HG03442 (cell line): Measurements from ENCODE around the gene TPRG1.

ENCODE experiments used
- ATAC-seq: cut with Tn5 transposase; IDR thresholded peaks from one replicate; pipeline ENCODE4 v1.9.1; 2021; ENCODE audit warnings: mild to moderate bottlenecking, moderate library complexity; ENCODE audit not compliant: unreplicated experiment

TPRG1 gene

DNA sequence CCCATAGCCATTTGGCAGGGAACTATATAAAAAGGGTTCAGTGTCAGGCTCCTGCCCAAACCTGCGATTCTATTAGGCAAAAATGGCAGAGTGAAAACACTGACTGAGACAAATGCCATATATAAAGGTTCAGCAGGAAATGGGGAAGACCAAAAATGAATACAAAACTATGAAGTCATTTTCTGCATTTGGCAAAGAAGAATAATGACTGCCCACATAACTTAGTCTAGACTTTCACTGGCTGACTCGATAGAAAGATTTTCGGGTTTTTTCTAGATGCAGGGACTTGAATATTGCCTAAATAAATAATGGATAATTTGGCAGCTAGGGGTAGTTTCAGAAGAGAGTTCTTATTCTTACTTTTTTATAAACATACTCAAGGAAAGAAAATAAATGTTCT, 178.0 kb downstream of the TPRG1 start:
- ATAC-seq = no peak

DNA sequence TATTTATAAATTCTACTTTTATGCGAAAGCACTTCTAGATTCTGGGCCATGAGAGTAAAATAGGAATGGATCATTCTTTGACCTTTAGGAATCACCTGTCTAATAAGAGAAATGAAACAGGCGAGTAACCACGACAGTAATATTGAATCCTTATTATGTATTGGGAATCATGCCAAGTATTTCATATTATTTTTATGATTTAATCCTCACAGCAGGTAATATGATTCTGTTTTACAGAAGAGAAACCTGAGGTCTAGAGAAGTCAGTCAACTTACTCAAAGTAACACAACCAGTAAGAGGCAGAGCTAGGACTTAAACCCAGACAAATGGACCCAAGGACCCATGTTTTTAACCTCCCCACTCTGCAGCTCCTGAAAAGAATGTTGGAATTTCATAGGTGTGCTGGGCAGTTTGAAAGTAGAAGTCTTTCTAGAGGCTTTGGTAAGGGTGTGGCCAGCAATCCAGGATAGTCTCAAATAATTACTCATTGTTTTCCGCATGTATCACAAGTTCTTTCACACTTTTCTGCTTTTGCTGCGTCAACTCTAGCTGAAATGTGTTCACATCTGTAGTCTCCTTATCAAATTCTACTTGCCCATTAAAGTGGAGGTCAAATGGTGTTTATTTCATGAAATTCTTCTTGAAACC, 181.7 kb downstream of the TPRG1 start:
- no peak for ATAC-seq

DNA sequence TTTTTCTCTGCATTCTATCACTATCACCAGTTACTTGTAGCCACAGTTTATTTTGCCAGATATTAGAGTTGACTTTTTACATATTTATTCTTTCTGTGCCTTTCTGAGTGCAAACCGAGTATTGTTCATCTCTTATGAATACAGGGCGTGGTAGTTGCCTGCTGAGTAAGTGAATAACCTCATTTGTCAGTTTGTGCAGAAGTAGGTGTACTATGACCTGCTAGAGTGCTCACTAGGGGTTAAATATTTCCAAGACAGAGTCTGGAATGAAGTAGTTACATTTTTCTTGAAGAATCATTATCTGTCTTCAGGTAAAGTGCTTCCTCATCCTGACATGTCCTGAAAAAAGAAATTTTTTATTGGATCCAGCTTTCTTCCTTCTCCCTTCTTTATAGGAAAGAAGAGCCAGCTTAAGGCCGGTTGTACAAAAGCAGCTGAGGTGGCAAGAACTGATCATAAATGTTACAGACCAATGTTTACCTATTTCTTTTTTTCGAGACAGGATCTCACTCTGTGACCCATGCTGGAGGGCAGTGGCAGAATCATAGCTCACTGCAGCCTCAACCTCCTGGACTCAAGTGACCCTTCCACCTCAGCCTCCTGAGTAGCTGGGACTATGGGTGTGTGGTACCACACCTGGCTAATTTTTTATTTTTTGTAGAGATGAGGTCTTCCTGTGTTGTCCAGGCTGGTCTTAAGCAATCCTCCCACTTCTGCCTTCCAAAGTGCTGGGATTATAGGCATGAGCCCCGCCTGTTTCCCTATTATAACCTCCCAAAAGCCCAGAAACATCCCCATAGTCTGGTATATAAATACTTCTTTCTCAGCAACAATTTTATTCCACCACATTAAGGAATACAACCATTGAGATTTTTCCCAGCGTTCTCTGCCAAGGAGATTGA, 182.5 kb downstream of the TPRG1 start:
- no peak for ATAC-seq

DNA sequence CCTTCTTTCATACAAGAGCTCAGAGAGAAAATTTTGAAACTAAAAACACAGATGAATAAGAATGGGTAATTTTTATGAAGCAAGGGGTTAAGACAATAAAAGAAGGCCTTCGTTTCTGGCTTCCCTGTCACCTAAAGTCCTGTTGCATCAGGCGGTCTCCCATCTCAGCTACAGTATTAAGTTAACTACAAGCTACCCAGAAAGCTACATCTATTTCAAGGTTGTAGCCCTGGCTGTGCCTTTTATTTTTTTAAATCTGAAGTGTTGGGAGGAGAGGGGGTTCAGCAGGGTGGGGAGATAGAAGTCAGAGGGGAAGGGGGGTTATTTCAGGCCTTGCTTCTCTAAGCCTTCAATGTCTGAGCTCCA, 183.3 kb downstream of the TPRG1 start:
- ATAC-seq = no peak

DNA sequence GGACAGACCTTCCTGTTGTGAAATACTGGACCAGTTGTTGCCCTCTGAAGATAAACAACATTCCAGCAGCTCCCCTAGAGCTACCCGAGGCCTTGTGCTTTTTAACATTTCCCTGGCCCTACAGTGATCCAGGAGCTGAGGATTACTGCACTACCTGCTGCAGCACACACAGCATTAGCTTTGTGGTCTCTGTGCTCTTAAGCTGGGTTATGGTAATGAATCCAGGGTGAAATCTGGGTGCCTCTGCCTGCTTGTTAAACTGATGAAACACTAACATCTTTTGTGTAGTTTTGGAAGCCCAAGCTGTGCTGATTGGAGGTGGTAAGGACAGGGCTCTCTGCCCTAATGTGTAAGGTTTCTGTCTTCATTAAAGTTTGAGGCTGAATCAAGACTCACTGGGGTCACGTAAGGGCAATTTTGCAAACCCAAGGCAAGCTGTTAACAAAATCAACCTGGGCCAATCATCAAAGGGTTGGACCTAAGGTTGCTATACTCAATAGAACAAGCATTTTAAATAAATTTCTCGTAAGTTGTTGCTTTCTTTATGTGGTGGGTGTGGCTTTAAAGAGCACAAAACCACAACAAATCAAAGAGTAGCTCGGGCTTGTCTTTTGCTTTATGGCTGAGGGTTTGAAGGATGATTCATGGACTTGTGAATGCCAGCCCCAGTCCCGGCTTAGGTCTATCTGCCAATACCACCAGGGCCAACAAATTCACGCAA, 183.9 kb downstream of the TPRG1 start:
- no peak for ATAC-seq

DNA sequence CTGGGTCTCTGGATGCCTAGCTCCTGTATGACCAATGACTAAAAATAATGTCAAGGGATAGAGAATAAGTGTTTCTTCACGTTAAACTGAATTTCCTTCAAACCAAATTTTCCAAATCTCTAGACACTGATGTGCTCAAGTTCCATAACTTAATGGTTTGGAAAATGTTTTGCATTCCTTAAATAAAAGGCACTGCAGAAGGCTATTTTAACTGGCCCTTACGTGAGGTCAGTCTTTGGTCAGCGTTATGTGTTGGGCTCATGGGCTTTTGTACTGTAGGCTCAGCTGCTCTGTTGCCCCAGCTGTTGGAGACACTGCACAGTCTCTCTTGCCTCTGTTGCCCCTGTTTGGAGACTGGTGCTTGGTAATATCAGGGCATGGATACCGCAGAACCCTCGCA, 188.5 kb downstream of the TPRG1 start:
- no peak for ATAC-seq

DNA sequence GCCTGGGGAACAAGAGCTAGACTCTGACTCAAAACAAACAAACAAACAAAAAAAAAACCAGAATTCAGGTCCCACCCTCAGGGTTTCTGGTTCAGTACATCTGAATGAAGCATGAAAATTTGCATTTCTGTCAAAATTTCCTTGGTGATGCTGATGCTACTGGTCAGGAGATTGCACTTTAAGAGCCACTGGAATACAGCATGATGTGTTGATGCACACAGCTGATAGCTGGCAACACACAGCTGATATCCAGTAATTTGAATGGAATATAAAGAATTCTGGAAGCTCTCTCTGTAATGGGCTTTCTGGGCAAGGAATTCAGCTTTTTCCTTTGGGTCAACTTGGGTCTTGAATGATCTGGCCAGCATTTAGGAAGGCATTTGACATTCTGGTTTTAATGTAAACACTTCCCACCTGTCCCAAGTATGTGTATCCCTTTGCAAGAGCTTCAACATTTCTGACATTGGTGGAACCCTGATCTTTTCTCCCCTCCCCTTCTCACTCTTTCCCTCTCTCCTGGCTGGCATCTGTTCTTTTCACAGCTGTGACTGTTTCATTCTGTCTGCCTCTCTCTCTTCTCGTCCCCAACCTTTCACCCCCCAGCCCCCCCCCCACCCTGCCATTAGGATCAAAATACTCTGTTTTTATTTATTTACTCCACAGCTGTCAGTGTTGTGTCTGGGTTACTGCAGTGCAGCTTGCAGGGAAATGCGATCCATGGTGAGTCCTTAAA, 189.5 kb downstream of the TPRG1 start:
- ATAC-seq = no peak

DNA sequence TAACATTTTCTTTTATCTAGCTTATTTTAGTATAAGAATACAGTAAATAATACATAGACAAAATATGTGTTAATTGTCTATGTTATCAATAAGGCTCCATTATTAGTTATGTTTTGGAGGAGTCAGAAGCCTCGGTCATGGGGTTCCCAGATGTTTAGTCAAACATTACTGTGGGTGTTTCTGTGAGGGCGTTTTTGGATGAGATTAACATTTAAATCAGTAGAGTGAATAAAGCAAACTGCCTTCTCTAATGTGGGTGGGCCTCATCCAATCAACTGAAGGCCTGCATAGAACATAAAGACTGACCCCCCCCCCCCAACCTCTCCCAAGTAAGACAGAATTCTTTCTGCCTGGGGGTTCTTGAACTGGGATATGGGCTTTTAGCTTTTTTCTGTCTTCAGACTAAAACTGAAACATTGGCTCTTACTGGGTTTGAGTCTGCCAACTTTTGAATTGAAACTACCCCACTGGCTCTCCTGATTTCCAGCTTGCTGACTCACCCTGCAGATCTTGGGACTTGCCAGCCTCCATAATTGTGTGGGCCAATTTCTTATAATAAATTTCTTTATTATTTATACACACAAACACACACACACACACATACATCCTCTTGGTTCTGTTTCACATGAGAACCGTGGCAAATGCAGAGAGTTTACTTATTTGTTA, 192.0 kb downstream of the TPRG1 start:
- no peak for ATAC-seq

DNA sequence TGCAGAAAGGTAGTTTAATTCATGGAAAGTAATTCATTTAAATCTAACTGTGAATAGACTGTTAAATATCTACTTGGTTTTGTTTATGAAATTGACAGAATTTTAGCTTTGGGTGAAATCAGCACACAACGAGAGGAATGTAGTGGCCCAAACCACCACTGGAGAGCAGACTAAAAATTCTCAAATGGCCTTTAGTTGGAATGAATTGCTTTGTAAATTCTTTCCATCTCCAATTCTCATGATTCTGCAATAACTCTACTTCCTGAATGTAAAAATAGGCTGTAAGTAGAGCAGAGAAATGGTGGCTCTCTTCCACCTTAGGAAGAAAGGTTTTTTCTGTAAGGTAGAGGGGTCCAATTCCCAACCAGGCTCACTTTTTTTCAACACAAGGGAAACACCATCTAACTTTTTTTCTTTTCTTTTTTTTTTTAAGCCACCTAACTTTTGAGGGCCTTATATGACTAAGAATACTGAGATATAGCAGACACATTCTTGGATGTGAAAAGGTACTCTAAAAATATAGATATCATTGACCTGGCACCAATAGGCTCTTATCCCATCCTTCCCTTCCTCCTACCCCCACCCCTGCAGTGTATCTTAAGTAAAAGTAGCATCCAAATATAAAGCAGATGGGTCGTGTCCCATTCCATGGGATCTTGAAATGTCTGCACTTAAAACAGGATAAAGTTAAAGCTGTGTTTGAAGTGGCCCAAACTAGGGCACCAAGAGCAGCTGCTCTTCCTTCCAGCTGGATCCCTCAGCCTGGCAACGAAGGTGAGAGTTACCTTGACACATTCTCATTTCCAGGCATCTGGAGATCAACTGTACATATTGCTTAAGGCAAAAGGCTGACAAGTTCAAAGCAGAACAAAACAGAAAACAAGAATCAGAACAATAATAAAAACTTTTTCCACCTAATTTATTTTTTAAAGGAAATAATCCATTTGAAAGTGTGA, 194.1 kb downstream of the TPRG1 start:
- ATAC-seq = no peak

DNA sequence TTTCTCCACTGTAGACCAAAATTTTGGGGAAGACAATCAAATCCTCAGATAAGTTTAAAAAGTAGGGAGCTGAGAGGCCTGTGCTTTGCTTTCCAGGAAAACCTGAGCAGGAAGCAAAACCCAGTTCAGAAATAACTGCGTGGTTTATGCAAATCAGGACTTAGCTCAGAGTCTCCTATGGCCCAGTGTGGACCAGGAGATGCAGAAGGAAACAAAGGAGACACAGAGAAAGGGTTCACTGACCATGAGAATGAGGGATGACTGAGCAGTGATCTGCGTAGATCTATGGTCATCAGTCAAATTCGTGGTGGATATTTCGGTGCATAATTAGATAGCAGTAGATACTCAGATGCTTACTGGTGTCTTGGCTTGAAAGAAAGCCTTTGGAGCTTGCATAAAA, 196.6 kb downstream of the TPRG1 start:
- no peak for ATAC-seq

DNA sequence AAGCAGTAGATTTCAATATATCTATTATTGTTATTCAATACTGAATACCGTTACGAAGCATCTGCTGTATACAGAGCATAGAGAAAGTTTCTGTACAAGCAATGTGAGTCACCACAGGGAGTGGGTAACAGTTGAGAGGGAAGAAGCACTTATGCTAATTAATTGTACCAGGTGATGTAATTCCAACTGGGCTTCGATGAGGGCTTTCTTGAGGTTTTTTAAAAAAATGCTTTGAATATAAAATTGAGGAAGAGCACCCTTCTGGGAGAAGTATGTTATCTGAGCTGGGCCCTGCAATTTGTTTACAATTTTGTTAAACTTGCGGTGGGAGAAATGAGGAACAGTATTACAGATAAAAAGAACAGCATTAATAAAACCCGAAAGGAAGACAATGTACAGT, 197.9 kb downstream of the TPRG1 start:
- ATAC-seq = no peak

DNA sequence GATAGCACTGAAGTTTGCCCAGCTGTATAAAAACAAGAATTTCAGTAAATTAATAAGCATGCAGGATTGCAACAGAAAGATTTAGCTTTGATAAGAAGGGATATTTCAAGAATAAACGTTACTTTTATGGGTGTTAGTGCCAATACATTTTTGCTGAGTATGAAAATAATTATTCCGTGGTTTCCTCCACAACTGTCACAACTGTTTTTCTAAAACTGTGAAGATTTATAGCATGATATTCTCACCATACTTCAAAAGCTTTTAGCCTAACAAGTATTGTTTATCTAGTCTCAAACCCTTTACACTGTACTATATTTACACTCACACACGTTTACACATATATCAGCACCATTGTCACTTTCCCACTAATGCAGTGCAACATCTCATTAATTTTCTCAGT, 200.5 kb downstream of the TPRG1 start:
- ATAC-seq = no peak
